ENCODE measurements around the gene AEBP2. TPM values are rescaled to one million over a fixed set of nuclear protein-coding genes. Genes with fewer than 3 reads are reported as not detected.

AEBP2 gene
- total and polyA plus RNA-seq, 2 donors (not counting 3 experiments of a cell fraction or from before 2014, with no cell fraction given): 8.8 to 42.2 TPM

GRCh38 chr12:19480459-19480858, 41.2 kb downstream of the AEBP2 start:
- POLR2A ChIA-PET: no interaction called here

More at GRCh38 chr12:19480459-19480858, 41.2 kb downstream of the AEBP2 start:
- no peak for DNase-seq (ENCODE audit: low read depth, low spot score)
- H3K9me1 ChIP-seq (replicated peaks; ENCODE audit: control insufficient read depth, extremely low read depth, insufficient read depth, low read length): no peaks in the 10 kb centered on the region
- H3K79me2 ChIP-seq (ENCODE audit: control insufficient read depth, insufficient read depth, low read length): peaks cover 87% of the 10 kb centered on the region
- H3K36me3 ChIP-seq (ENCODE audit: control insufficient read depth in 2 of 2, extremely low read depth in 1 of 2, insufficient read depth in 2 of 2, low read length in 2 of 2): no peaks in the 10 kb centered on the region
- H3K4me2 ChIP-seq (ENCODE audit: insufficient read depth, low read length): no peak overlapping the region
- no peak overlapping the region for H3K4me3 ChIP-seq (replicated peaks in 1 of 3; ENCODE audit: insufficient read depth in 1 of 3, low read depth in 1 of 3, low read length in 3 of 3)
- no peaks in the 10 kb centered on the region for H3K4me1 ChIP-seq (ENCODE audit: control insufficient read depth, extremely low read depth, insufficient read depth, low read length)
- no peak for FAIRE-seq
- CTCF ChIA-PET: no interaction called here
- H2AFZ ChIP-seq (ENCODE audit: low read depth, low read length): no peak overlapping the region
- H3K9me3 ChIP-seq (replicated peaks; ENCODE audit: control insufficient read depth, insufficient read depth, low read length): no peaks in the 10 kb centered on the region
- H3K27me3 ChIP-seq (ENCODE audit: control insufficient read depth in 2 of 2, insufficient read depth in 2 of 2, low read length in 2 of 2): no peaks in the 10 kb centered on the region
- intact Hi-C loops (cut with micrococcal nuclease) (no loop called here), dilution Hi-C loops (cut with MboI; ENCODE audit: extremely low pct_ligation_motif_present, low sequenced_read_pairs) (no loop called here)
- TF ChIP-seq POLR2AphosphoS5 (IDR thresholded peaks at IDR 0.05; ENCODE audit: insufficient read depth, low read depth, low read length): no peak
- no peak for TF ChIP-seq MYC (IDR thresholded peaks at IDR 0.05; ENCODE audit: low read depth, low read length)
- TF ChIP-seq EZH2 (IDR thresholded peaks at IDR 0.05; ENCODE audit: borderline replicate concordance, low read depth, low read length, severe bottlenecking): no peak
- no peak for TF ChIP-seq POLR2A (IDR thresholded peaks at IDR 0.05; ENCODE audit: low read depth, low read length)
- TF ChIP-seq GATA2 (IDR thresholded peaks at IDR 0.05; ENCODE audit: insufficient read depth, insufficient read length, low read depth, low read length): no peak
- TF ChIP-seq JUN (IDR thresholded peaks at IDR 0.05; ENCODE audit: borderline replicate concordance, insufficient read depth, insufficient read length, low read depth): no peak
- no peak for TF ChIP-seq CTCF (IDR thresholded peaks at IDR 0.05; ENCODE audit: extremely low read depth in 1 of 2, insufficient read depth in 1 of 2, low read depth in 1 of 2, low read length in 2 of 2)
- no peak for TF ChIP-seq MAX (IDR thresholded peaks at IDR 0.05; ENCODE audit: insufficient read depth, insufficient read length)
- no peak for TF ChIP-seq FOS (IDR thresholded peaks at IDR 0.05; ENCODE audit: borderline replicate concordance, insufficient read depth, low read length)
- H4K20me1 ChIP-seq (replicated peaks; ENCODE audit: control insufficient read depth, extremely low read depth, insufficient read depth, low read length): no peaks in the 10 kb centered on the region
- no TSS peak for BruUV-seq (replicated peaks)
- H3K9ac ChIP-seq (replicated peaks; ENCODE audit: extremely low read depth, insufficient read depth, low read length): no peak overlapping the region
- no peak overlapping the region for H3K27ac ChIP-seq (ENCODE audit: insufficient read depth, low read depth, low read length)

Data from endothelial cell of umbilical vein (primary cell).